ENCODE measurements around the gene ARHGAP42.

DNA sequence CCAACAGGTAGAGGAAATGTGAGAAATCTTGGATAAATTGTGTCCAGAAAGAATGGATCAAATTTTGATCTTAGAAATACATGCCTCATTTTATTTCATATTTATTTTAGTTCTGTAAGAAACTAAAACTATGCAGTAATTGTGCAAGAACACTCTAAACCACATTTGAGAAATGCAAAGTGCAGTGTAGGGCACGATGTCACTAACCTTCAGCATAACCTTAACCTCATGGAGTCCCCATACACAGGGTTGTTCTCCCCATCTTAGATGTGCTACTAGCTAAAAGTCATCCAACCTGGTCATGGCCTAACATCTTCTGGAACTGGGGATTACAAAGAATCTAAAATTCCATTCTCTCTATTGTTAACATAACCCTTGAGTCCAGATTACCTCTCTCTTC is 48.4 kb upstream of the ARHGAP42 start:
- TF ChIP-seq POLR2A (IDR thresholded peaks at IDR 0.05), result no peak
- TF ChIP-seq, protein P1, sequence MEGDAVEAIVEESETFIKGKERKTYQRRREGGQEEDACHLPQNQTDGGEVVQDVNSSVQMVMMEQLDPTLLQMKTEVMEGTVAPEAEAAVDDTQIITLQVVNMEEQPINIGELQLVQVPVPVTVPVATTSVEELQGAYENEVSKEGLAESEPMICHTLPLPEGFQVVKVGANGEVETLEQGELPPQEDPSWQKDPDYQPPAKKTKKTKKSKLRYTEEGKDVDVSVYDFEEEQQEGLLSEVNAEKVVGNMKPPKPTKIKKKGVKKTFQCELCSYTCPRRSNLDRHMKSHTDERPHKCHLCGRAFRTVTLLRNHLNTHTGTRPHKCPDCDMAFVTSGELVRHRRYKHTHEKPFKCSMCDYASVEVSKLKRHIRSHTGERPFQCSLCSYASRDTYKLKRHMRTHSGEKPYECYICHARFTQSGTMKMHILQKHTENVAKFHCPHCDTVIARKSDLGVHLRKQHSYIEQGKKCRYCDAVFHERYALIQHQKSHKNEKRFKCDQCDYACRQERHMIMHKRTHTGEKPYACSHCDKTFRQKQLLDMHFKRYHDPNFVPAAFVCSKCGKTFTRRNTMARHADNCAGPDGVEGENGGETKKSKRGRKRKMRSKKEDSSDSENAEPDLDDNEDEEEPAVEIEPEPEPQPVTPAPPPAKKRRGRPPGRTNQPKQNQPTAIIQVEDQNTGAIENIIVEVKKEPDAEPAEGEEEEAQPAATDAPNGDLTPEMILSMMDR (IDR thresholded peaks at IDR 0.05), result no peak
